Neural cell (in vitro differentiated cells): Measurements from ENCODE around the gene HLA-DMA. TPM values are rescaled to one million over a fixed set of nuclear protein-coding genes. Genes with fewer than 3 reads are reported as not detected.

Source experiments
- H2AFZ ChIP-seq: fragments of 200-600, 300-800 bp; sonication (generic), shearing (Covaris generic); 2 replicates; pipeline ENCODE4 v1.6.0; 2014; ENCODE audit warnings: low read depth, mild to moderate bottlenecking, antibody characterized with exemption, low read length, moderate library complexity
- H3F3A ChIP-seq: fragments of 200-600 bp; shearing (Covaris generic); 2 replicates; pipeline ENCODE4 v1.6.1; 2016; ENCODE audit warnings: mild to moderate bottlenecking, moderate library complexity, mixed read lengths, antibody characterized with exemption, low read length; ENCODE audit not compliant: insufficient read depth, poor library complexity, severe bottlenecking
- H3K27ac ChIP-seq: fragments of 200-600, 300-800 bp; sonication (generic), shearing (Covaris generic); 2 replicates; pipeline ENCODE4 v1.5.1; 2014; ENCODE audit warnings: mild to moderate bottlenecking, low read length, moderate library complexity
- H3K27me3 ChIP-seq: fragments of 300-800, 200-600 bp; sonication (generic), shearing (Covaris generic); 2 replicates; pipeline ENCODE4 v1.6.0; 2014; ENCODE audit warnings: mild to moderate bottlenecking, low read depth, low read length, moderate library complexity; ENCODE audit not compliant: insufficient read depth
- H3K36me3 ChIP-seq: fragments of 300-800, 200-600 bp; sonication (generic), shearing (Covaris generic); 2 replicates; pipeline ENCODE4 v1.5.1; 2014; ENCODE audit warnings: mild to moderate bottlenecking, antibody characterized with exemption, low read length, moderate library complexity; ENCODE audit not compliant: insufficient read depth
- H3K4me2 ChIP-seq: fragments of 300-800, 200-600 bp; sonication (generic), shearing (Covaris generic); 2 replicates; pipeline ENCODE4 v1.6.0; 2014; ENCODE audit warnings: mild to moderate bottlenecking, low read length
- H3K4me3 ChIP-seq: fragments of 300-800, 200-600 bp; sonication (generic), shearing (Covaris generic); 2 replicates; pipeline ENCODE4 v1.5.1; 2014; ENCODE audit warnings: mild to moderate bottlenecking, low read length, moderate library complexity
- H3K79me2 ChIP-seq: fragments of 200-600 bp; shearing (Covaris generic); replicated peaks from 2 replicates; pipeline ENCODE4 v1.6.0; 2014; ENCODE audit warnings: mild to moderate bottlenecking, low read length, moderate library complexity; ENCODE audit not compliant: insufficient read depth
- H3K9ac ChIP-seq: fragments of 300-800, 200-600 bp; sonication (generic), shearing (Covaris generic); 2 replicates; pipeline ENCODE4 v1.6.1; 2016; ENCODE audit warnings: mild to moderate bottlenecking, low read length, mixed read lengths
- H3K9me2 ChIP-seq: fragments of 200-600 bp; shearing (Covaris generic); 2 replicates; pipeline ENCODE4 v1.6.1; 2016; ENCODE audit warnings: mild to moderate bottlenecking, low read length, mixed read lengths; ENCODE audit not compliant: insufficient read depth
- H3K9me3 ChIP-seq: fragments of 200-600, 300-800 bp; sonication (generic), shearing (Covaris generic); 2 replicates; pipeline ENCODE4 v1.6.1; 2016; ENCODE audit warnings: mild to moderate bottlenecking, mixed run types, low read length, moderate library complexity, mixed read lengths
- H4K20me1 ChIP-seq: fragments of 200-600 bp; shearing (Covaris generic); 2 replicates; pipeline ENCODE4 v1.6.1; 2016; ENCODE audit warnings: mild to moderate bottlenecking, mixed run types; ENCODE audit not compliant: insufficient read depth
- CTCF ChIP-seq: fragments of 450-650 bp; IDR thresholded peaks from 2 replicates; pipeline ENCODE4 v1.5.1; 2014; ENCODE audit warnings: antibody characterized with exemption, mild to moderate bottlenecking, moderate library complexity; ENCODE audit not compliant: poor library complexity, severe bottlenecking
- EZH2 ChIP-seq: fragments of 200-600, 300-800 bp; shearing (Covaris generic), sonication (generic); IDR thresholded peaks from 2 replicates; pipeline ENCODE4 v1.6.1; 2014; ENCODE audit warnings: antibody characterized with exemption, low read length, borderline replicate concordance, mild to moderate bottlenecking; ENCODE audit not compliant: insufficient read depth, poor library complexity, severe bottlenecking
- MXI1 ChIP-seq: fragments of 450-650 bp; conservative IDR thresholded peaks from 2 replicates; pipeline ENCODE4 v1.6.1; 2014; ENCODE audit warnings: antibody characterized with exemption, mild to moderate bottlenecking; ENCODE audit not compliant: poor library complexity, severe bottlenecking
- POLR2AphosphoS5 ChIP-seq: IDR thresholded peaks from 2 replicates; pipeline ENCODE4 v1.6.1; 2012
- REST ChIP-seq: IDR thresholded peaks from 2 replicates; pipeline ENCODE4 v1.6.1; 2012; ENCODE audit warnings: borderline replicate concordance
- TAF1 ChIP-seq: IDR thresholded peaks from 2 replicates; pipeline ENCODE4 v1.6.1; 2012; ENCODE audit warnings: low read depth
- polyA plus RNA-seq: library from polyadenylated mRNA; depleted of rRNA; stranded (reverse); fragments of >200 nt; gene quantifications from 2 replicates; pipeline ENCODE4 v1.2.3, GENCODE V29; 2014

The HLA-DMA gene
- polyA plus RNA-seq, 1 donor from 2014 or later = 4.4 TPM

GRCh38 chr6:32974016-32974333, 21.1 kb upstream of the HLA-DMA start:
- Histone ChIP-seq H3K9me2 (no peaks in the 10 kb centered on the region), H3K4me2 (peak overlapping the region; percentile 90), H3F3A (peaks cover 8% of the 10 kb centered on the region), H3K27me3 (no peaks in the 10 kb centered on the region), H3K9me3 (no peaks in the 10 kb centered on the region), H4K20me1 (peaks cover 66% of the 10 kb centered on the region), H3K9ac (peak overlapping the region; percentile 95), H2AFZ (no peak overlapping the region), H3K4me3 (peak overlapping the region; percentile 97), H3K36me3 (peaks cover 18% of the 10 kb centered on the region), H3K27ac (peak overlapping the region; percentile 89), H3K79me2 (peaks cover 87% of the 10 kb centered on the region)
- TF ChIP-seq TAF1 = no peak
- no peak for TF ChIP-seq POLR2AphosphoS5

GRCh38 chr6:32973144-32974015, 20.5 kb upstream of the HLA-DMA start:
- Histone ChIP-seq H2AFZ (no peak overlapping the region), H3K9ac (peak overlapping the region; percentile 95), H3K4me2 (peak overlapping the region; percentile 90), H3K79me2 (peaks cover 85% of the 10 kb centered on the region), H3K9me2 (no peaks in the 10 kb centered on the region), H3K36me3 (peaks cover 18% of the 10 kb centered on the region), H4K20me1 (peaks cover 62% of the 10 kb centered on the region), H3K9me3 (no peaks in the 10 kb centered on the region), H3K4me3 (peak overlapping the region; percentile 97), H3K27me3 (no peaks in the 10 kb centered on the region), H3F3A (peaks cover 8% of the 10 kb centered on the region), H3K27ac (peak overlapping the region; percentile 89)
- TF ChIP-seq MXI1 (peak; percentile 67), EZH2 (no peak)

GRCh38 chr6:32972353-32973143, 19.7 kb upstream of the HLA-DMA start:
- H3K4me3 ChIP-seq = peak overlapping the region; percentile 97
- peaks cover 54% of the 10 kb centered on the region for H4K20me1 ChIP-seq
- no peaks in the 10 kb centered on the region for H3K9me3 ChIP-seq
- peaks cover 77% of the 10 kb centered on the region for H3K79me2 ChIP-seq
- no peak for TF ChIP-seq CTCF
- TF ChIP-seq REST = peak; percentile 58
- peaks cover 8% of the 10 kb centered on the region for H3F3A ChIP-seq
- peak overlapping the region; percentile 95 for H3K9ac ChIP-seq
- no peak overlapping the region for H2AFZ ChIP-seq
- peaks cover 15% of the 10 kb centered on the region for H3K36me3 ChIP-seq
- H3K4me2 ChIP-seq = peak overlapping the region; percentile 90
- H3K27ac ChIP-seq = peak overlapping the region; percentile 89
- no peaks in the 10 kb centered on the region for H3K27me3 ChIP-seq
- H3K9me2 ChIP-seq = no peaks in the 10 kb centered on the region
